Caco-2 (cell line): Measurements from ENCODE around the gene MAN1A1. TPM values are rescaled to one million over a fixed set of nuclear protein-coding genes. Genes with fewer than 3 reads are reported as not detected.
"Not testable (repeated sequence)": the region's sequence is repeated elsewhere in the genome, so short reads cannot be mapped to it uniquely, and the experiment has no call there.

Source experiments
- BruUV-seq: library from RNA; stranded (reverse); fragments of 400-500 nt; replicated peaks from 2 replicates; lab custom pipeline; 2021; lab: Mats Ljungman, UMichigan
- CTCF ChIA-PET: fragments of 300-600 bp; sonication (Branson Sonifier 250); formaldehyde crosslinking; loops from one replicate; lab custom pipeline; 2022; ENCODE audit warnings: antibody characterized with exemption; lab: Charles Lee
- POLR2A ChIA-PET: fragments of 300-600 bp; sonication (Branson Sonifier 250); formaldehyde crosslinking; loops from one replicate; lab custom pipeline; 2022; ENCODE audit warnings: antibody characterized with exemption; lab: Charles Lee
- DNase-seq, 2 experiments: peaks; one replicate each; pipeline versions ENCODE4 v3.0.0 to v3.0.0-alpha.2; 2020 to 2022
- H3K27me3 ChIP-seq: replicated peaks from 2 replicates; pipeline ENCODE4 v1.6.0; 2011; ENCODE audit warnings: low read length; ENCODE audit not compliant: control insufficient read depth, insufficient read depth
- H3K36me3 ChIP-seq: 2 replicates; pipeline ENCODE4 v1.5.1; 2011; ENCODE audit warnings: low read length; ENCODE audit not compliant: control insufficient read depth, insufficient read depth
- H3K4me1 ChIP-seq: fragments of 250-450 bp; sonication (Bioruptor Pico); 2 replicates; pipeline ENCODE4 v1.5.1; 2020; ENCODE audit warnings: mild to moderate bottlenecking
- H3K4me3 ChIP-seq: 2 replicates; pipeline ENCODE4 v1.5.1; 2011; ENCODE audit warnings: low read depth, mild to moderate bottlenecking, control low read depth, low read length
- H3K9me3 ChIP-seq: fragments of 250-450 bp; sonication (Bioruptor Pico); 2 replicates; pipeline ENCODE4 v1.5.1; 2020; ENCODE audit warnings: mild to moderate bottlenecking, moderate library complexity
- H3K27ac Mint-ChIP-seq: one replicate; pipeline ENCODE4 v1.8.0; 2022; ENCODE audit warnings: mixed read lengths; ENCODE audit not compliant: unreplicated experiment
- H3K27me3 Mint-ChIP-seq: one replicate; pipeline ENCODE4 v1.8.0; 2022; ENCODE audit warnings: mixed read lengths; ENCODE audit not compliant: insufficient read depth, unreplicated experiment
- H3K36me3 Mint-ChIP-seq: one replicate; pipeline ENCODE4 v1.8.0; 2022; ENCODE audit warnings: mild to moderate bottlenecking, mixed read lengths; ENCODE audit not compliant: insufficient read depth, unreplicated experiment
- H3K4me1 Mint-ChIP-seq: one replicate; pipeline ENCODE4 v1.8.0; 2022; ENCODE audit warnings: low read depth, mixed read lengths; ENCODE audit not compliant: unreplicated experiment
- H3K4me3 Mint-ChIP-seq: one replicate; pipeline ENCODE4 v1.8.0; 2022; ENCODE audit warnings: mild to moderate bottlenecking, moderate library complexity, mixed read lengths; ENCODE audit not compliant: unreplicated experiment
- H3K9me3 Mint-ChIP-seq: one replicate; pipeline ENCODE4 v1.8.0; 2022; ENCODE audit warnings: mixed read lengths; ENCODE audit not compliant: unreplicated experiment
- CTCF ChIP-seq, 2 experiments: fragments of 200-600 bp in 1 of 2; IDR thresholded peaks; 1 replicate in 1 of 2; 2 replicates in 1 of 2; pipeline versions ENCODE4 v1.5.1 to v1.8.0; 2011 to 2022; ENCODE audit warnings: antibody characterized with exemption in 1 of 2, control low read depth in 1 of 2, inconsistent platforms in 1 of 2, low read depth in 1 of 2, low read length in 1 of 2, mild to moderate bottlenecking in 1 of 2, moderate library complexity in 1 of 2; ENCODE audit not compliant: insufficient read depth in 1 of 2, severe bottlenecking in 1 of 2, unreplicated experiment in 1 of 2
- intact Hi-C: fragments of 100-400 bp; cut with micrococcal nuclease; formaldehyde crosslinking; loops from one replicate; pipeline ENCODE4 v1.10.0; 2022; ENCODE audit not compliant: unreplicated experiment
- total RNA-seq: library from RNA; stranded (reverse); gene quantifications from 2 replicates; pipeline ENCODE4 v1.2.3, GENCODE V29; 2022

MAN1A1 gene
- total RNA-seq, 1 experiment from 2014 or later = 28.7 TPM

- Mint-ChIP-seq H3K9me3 (no peaks in the 10 kb centered on the region), H3K27me3 (no peaks in the 10 kb centered on the region), H3K4me1 (no peaks in the 10 kb centered on the region), H3K27ac (no peak overlapping the region), H3K4me3 (no peak overlapping the region), H3K36me3 (peaks cover 6% of the 10 kb centered on the region)
- ChIA-PET POLR2A (no interaction called here), CTCF (no interaction called here)
- Histone ChIP-seq H3K4me3 (no peak overlapping the region), H3K9me3 (no peaks in the 10 kb centered on the region), H3K4me1 (0 out of 2 replicates have a peak, but pooled peaks cover 6% of the 10 kb centered on the region), H3K36me3 (no peaks in the 10 kb centered on the region), H3K27me3 (no peaks in the 10 kb centered on the region)
- no peak for TF ChIP-seq CTCF (IDR thresholded peaks at IDR 0.05; ENCODE audit: insufficient read depth in 1 of 2, low read depth in 1 of 2, low read length in 1 of 2, severe bottlenecking in 1 of 2, unreplicated experiment in 1 of 2)
- intact Hi-C loops = no loop called here
- DNase-seq = no peak
- no TSS peak for BruUV-seq
Observed at GRCh38 chr6:119294984-119295383, 54.6 kb downstream of the MAN1A1 start.

- H3K9me3 Mint-ChIP-seq, intact Hi-C loops, H3K27me3 ChIP-seq, POLR2A ChIA-PET, H3K4me3 Mint-ChIP-seq, H3K4me1 ChIP-seq, H3K4me1 Mint-ChIP-seq, H3K4me3 ChIP-seq, BruUV-seq, H3K36me3 ChIP-seq, H3K27me3 Mint-ChIP-seq, H3K9me3 ChIP-seq, H3K27ac Mint-ChIP-seq, H3K36me3 Mint-ChIP-seq, CTCF ChIA-PET, DNase-seq: not testable (repeated sequence)
Observed at GRCh38 chr6:119291060-119291459, 58.5 kb downstream of the MAN1A1 start.

- Mint-ChIP-seq H3K36me3 (no peaks in the 10 kb centered on the region), H3K27me3 (no peaks in the 10 kb centered on the region), H3K4me3 (no peak overlapping the region), H3K9me3 (no peaks in the 10 kb centered on the region), H3K27ac (no peak overlapping the region), H3K4me1 (peaks cover 6% of the 10 kb centered on the region)
- Histone ChIP-seq H3K36me3 (no peaks in the 10 kb centered on the region), H3K4me1 (no peaks in the 10 kb centered on the region), H3K27me3 (no peaks in the 10 kb centered on the region), H3K9me3 (no peaks in the 10 kb centered on the region), H3K4me3 (no peak overlapping the region)
- no peak for TF ChIP-seq CTCF (IDR thresholded peaks at IDR 0.05; ENCODE audit: insufficient read depth in 1 of 2, low read depth in 1 of 2, low read length in 1 of 2, severe bottlenecking in 1 of 2, unreplicated experiment in 1 of 2)
- CTCF ChIA-PET = no interaction called here
- intact Hi-C loops = no loop called here
- no TSS peak for BruUV-seq
- no peak for DNase-seq
- POLR2A ChIA-PET = no interaction called here
Observed at GRCh38 chr6:119290306-119290705, 59.3 kb downstream of the MAN1A1 start.

GRCh38 chr6:119289651-119290050 is 59.9 kb downstream of the MAN1A1 start:
- no peak for DNase-seq
- H3K9me3 Mint-ChIP-seq = no peaks in the 10 kb centered on the region
- intact Hi-C loops = no loop called here
- no peak overlapping the region for H3K27ac Mint-ChIP-seq
- no peak overlapping the region for H3K4me3 Mint-ChIP-seq
- no peak for TF ChIP-seq CTCF (IDR thresholded peaks at IDR 0.05; ENCODE audit: insufficient read depth in 1 of 2, low read depth in 1 of 2, low read length in 1 of 2, severe bottlenecking in 1 of 2, unreplicated experiment in 1 of 2)
- BruUV-seq = no TSS peak
- CTCF ChIA-PET = no interaction called here
- POLR2A ChIA-PET = no interaction called here
- no peaks in the 10 kb centered on the region for H3K36me3 Mint-ChIP-seq
- no peaks in the 10 kb centered on the region for H3K27me3 Mint-ChIP-seq
- Histone ChIP-seq H3K27me3 (no peaks in the 10 kb centered on the region), H3K4me1 (no peaks in the 10 kb centered on the region), H3K9me3 (no peaks in the 10 kb centered on the region), H3K36me3 (no peaks in the 10 kb centered on the region), H3K4me3 (no peak overlapping the region)
- H3K4me1 Mint-ChIP-seq = peaks cover 6% of the 10 kb centered on the region
